Measurements from ENCODE around the gene NEURL2.

GRCh38 chr20:45848421-45848820, 42.6 kb downstream of the NEURL2 start:
- TF ChIP-seq POLR2A (IDR thresholded peaks at IDR 0.05) = no peak
- TF ChIP-seq CTCF (IDR thresholded peaks at IDR 0.05) = no peak
